Stimulated activated CD8-positive, alpha-beta memory T cell treated with anti-CD3 and anti-CD28 coated beads, Interleukin-4, amount 100 ng/mL, for 4 hours (primary cell): ENCODE measurements around the gene RELN.

ENCODE experiments used
- DNase-seq, 2 donors: peaks; one replicate each; pipeline ENCODE4 v3.0.0-alpha.2; 2020; ENCODE audit warnings: low read depth in 2 of 2, low spot score in 1 of 2

Gene RELN

DNA sequence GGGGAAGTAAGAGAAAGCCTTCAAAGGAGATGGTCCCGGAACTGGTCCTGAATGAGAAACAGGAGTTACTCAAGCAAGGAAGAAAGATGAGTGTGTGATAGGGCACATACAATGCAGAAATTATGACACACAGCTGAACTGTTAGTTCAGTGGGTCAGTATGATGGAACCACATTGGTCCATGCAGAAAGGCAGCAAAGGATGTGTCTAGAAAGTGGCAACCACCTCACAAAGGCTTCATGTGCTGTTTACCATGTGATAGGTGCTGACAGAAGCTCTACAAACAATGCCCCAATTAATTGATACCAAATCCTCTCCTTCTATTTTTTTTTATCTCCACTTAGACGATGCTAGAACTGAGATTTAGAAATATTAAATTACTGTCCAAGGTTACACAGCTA lies 258.3 kb downstream of the RELN start:
- no peak for DNase-seq

GRCh38 chr7:103729026-103729425 lies 260.4 kb downstream of the RELN start:
- no peak for DNase-seq

- no peak for DNase-seq
Observed at GRCh38 chr7:103727982-103728610, 261.4 kb downstream of the RELN start.

DNA sequence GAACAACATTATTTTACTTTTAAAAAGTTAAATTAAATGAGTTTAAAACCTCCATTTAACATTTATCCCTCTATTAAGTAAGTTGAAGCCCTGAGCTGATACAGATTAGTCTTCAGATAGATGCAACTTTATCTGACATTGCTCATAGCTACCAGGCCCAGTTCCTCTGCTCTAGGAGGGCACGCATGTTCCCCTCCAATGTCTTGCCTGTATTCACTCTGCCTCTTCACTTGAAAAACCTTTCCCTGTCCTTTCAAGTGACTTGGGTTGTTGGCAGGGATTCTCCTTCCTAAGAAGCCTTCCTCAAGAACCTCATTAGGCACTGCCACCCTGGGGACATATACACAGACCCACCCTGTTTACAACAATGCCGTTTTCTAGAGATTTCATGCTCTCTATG lies 270.4 kb downstream of the RELN start:
- no peak for DNase-seq

DNA sequence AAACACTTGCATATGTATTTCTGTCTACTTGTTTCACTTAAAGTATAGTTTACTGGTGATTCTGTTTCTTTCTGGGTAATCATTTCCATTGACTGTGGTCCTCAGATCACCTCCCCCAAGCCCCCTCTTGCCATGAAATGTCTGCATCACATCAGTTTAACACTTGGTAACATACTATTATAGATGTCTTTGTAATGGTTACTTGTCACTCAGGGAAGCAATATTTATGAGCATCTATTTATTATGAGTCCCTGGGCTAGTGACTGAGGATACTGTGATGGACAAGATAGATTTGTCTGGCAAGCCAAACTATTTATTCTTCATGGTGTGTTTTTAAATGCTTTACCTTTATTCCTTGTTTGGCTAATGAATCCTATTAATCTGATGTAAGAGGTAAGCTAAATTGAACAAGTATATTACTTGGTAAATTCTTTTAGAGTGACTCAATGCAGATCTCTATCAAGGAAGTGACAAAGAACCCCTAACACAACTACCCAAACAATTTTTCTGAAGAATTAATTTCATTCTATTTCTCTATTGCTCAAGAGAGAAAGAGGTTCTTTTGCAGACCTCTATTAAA lies 270.9 kb downstream of the RELN start:
- no peak for DNase-seq

- DNase-seq, result no peak
Observed at GRCh38 chr7:103717574-103717973, 271.9 kb downstream of the RELN start.

DNA sequence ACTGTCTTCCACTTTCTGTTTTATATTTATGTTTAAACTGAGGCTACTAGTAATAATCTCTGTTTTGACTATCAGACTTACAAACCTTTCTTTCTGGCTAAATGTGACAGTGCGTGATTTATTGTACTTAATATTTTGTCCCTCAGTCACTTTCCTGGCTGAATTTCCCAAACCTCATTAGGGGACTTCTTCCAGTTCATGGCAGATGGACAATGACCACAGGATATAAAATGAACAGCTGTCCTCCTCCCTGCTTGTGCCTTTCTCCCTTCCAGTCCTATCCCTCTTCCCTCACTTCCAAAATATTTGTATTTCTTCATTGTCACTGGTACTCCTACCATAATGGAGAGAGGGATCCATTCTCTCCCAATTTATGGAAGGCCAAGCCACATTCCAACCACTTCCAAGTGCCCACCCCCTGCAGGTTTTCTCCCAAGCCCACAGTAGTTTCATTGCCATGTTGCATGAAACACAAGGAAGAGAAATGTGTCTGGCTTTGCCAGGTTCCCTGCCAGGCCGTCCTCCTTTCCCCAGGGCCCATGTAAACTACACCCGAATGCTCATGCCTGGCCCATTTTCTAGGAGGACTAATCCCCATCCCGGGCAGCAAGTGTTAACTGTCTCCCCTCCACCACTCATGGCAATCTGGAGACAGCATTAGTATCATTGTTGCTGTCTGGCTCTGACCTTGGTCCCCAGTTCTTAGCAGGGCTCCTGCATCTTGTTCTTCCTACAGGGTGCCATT lies 273.9 kb downstream of the RELN start:
- DNase-seq, result no peak

- DNase-seq, result no peak
Observed at GRCh38 chr7:103714376-103714927, 275.0 kb downstream of the RELN start.

GRCh38 chr7:103712991-103713778 lies 276.3 kb downstream of the RELN start:
- no peak for DNase-seq

DNA sequence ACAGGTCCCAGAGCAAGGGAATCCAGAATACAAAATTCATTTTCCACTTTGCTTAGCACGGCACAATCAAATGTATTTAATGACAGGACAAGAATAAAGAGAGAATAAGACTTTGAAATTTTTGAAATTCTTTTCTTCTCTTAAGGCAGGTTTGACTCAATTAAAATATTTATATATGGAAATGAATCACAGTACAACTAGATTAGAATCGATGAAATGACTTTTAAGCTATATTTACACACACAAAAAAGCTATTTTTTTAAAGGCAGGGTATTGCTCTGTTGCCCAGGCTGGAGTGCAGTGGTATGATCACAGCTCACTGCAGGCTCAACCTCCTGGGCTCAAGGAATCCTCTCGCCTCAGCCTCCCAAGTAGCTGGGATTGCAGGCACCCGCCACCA lies 278.0 kb downstream of the RELN start:
- no peak for DNase-seq

DNA sequence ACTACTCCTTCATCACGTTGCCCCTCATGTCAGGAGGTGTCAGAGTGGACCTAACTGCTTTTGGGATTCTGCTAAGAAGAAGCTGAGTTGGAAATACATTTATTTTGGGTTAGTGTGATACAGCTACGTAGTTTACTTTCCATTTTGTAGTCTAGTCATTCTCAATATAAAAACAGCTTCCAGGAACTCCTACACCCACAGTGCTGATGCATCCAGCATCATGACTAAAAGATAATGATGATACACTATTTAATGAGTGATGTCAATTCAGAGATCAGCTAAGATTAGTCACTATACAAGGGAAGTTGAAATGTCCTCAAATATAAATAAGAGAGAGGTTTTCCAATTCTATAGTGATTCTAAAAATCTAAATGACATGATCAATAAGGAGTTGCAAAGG lies 279.2 kb downstream of the RELN start:
- no peak for DNase-seq

- DNase-seq, result no peak
Observed at GRCh38 chr7:103706805-103707204, 282.7 kb downstream of the RELN start.

GRCh38 chr7:103705542-103705941 lies 283.9 kb downstream of the RELN start:
- no peak for DNase-seq

GRCh38 chr7:103704701-103705100 lies 284.8 kb downstream of the RELN start:
- DNase-seq, result no peak

GRCh38 chr7:103702982-103703381 lies 286.5 kb downstream of the RELN start:
- no peak for DNase-seq

GRCh38 chr7:103702454-103702853 lies 287.0 kb downstream of the RELN start:
- no peak for DNase-seq

GRCh38 chr7:103699032-103699431 lies 290.4 kb downstream of the RELN start:
- DNase-seq, result no peak

GRCh38 chr7:103698064-103698463 lies 291.4 kb downstream of the RELN start:
- DNase-seq, result no peak

GRCh38 chr7:103695521-103695920 lies 293.9 kb downstream of the RELN start:
- no peak for DNase-seq

DNA sequence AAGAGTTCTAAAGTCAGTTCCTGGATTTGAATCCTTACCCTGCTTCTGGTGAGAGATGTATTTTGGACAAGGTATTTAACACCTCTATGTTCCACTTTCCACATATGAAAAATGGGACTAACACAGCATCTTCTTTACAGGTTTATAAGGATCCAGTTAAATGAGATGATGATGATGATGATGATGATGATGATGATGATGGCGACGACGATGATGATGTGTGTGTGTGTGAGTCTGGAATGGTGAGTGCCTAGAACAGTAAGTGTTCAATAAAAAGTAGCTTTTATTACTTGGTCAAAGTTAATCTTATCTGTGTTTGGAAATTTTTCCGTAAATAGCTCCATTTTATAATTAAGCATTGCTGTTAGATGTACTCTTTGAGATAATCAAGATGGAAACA lies 295.2 kb downstream of the RELN start:
- no peak for DNase-seq

GRCh38 chr7:103691291-103691690 lies 298.2 kb downstream of the RELN start:
- DNase-seq, result no peak
